GM19043 (cell line): ENCODE measurements around the gene SLC25A23.

Experiments used
- ATAC-seq: cut with Tn5 transposase; IDR thresholded peaks from one replicate; pipeline ENCODE4 v1.9.1; 2021; ENCODE audit warnings: low read depth; ENCODE audit not compliant: unreplicated experiment

SLC25A23 gene

GRCh38 chr19:6481541-6482342, 22.1 kb upstream of the SLC25A23 start, which contains the start of gene DENND1C:
TSS of gene DENND1C (minus strand) at chr19:6481787. CDS start at chr19:6481695, 92 bp downstream.
- ATAC-seq = no peak

- ATAC-seq = no peak
These were observed 21.3 kb upstream of the SLC25A23 start for GRCh38 chr19:6480848-6481415.

GRCh38 chr19:6479836-6480398, 20.3 kb upstream of the SLC25A23 start:
- no peak for ATAC-seq

GRCh38 chr19:6478815-6479214, 19.2 kb upstream of the SLC25A23 start:
- no peak for ATAC-seq

- no peak for ATAC-seq
These were observed 17.4 kb upstream of the SLC25A23 start for GRCh38 chr19:6476896-6477431.

GRCh38 chr19:6476155-6476895, 16.7 kb upstream of the SLC25A23 start:
- ATAC-seq = no peak

- ATAC-seq = no peak
These were observed 15.9 kb upstream of the SLC25A23 start for GRCh38 chr19:6475321-6476108.

- no peak for ATAC-seq
These were observed 14.1 kb upstream of the SLC25A23 start for GRCh38 chr19:6473647-6474046.

GRCh38 chr19:6472713-6473112, 13.1 kb upstream of the SLC25A23 start:
- no peak for ATAC-seq

GRCh38 chr19:6471076-6471475, 11.5 kb upstream of the SLC25A23 start:
- no peak for ATAC-seq

GRCh38 chr19:6470173-6470572, 10.6 kb upstream of the SLC25A23 start:
- no peak for ATAC-seq

- no peak for ATAC-seq
These were observed 7.8 kb upstream of the SLC25A23 start for GRCh38 chr19:6467384-6467783.

- no peak for ATAC-seq
These were observed 7.1 kb upstream of the SLC25A23 start for GRCh38 chr19:6466526-6467248.

GRCh38 chr19:6465663-6466062, 6.1 kb upstream of the SLC25A23 start:
- no peak for ATAC-seq

GRCh38 chr19:6465006-6465405, 5.4 kb upstream of the SLC25A23 start:
- ATAC-seq = no peak

- ATAC-seq = no peak
These were observed 4.7 kb upstream of the SLC25A23 start, which contains the start of gene CRB3 for GRCh38 chr19:6464070-6464873. TSS of gene CRB3 (plus strand) at chr19:6464271. CDS start at chr19:6464702, 431 bp downstream.

- peak; percentile 60 for ATAC-seq
These were observed 700 bp upstream of the SLC25A23 start for GRCh38 chr19:6460099-6460884.
